HG03066 (cell line): ENCODE results near the gene DCUN1D1.

Experiments used
- ATAC-seq: cut with Tn5 transposase; IDR thresholded peaks from one replicate; pipeline ENCODE4 v1.9.1; 2021; ENCODE audit warnings: low read depth; ENCODE audit not compliant: unreplicated experiment

Gene DCUN1D1

DNA sequence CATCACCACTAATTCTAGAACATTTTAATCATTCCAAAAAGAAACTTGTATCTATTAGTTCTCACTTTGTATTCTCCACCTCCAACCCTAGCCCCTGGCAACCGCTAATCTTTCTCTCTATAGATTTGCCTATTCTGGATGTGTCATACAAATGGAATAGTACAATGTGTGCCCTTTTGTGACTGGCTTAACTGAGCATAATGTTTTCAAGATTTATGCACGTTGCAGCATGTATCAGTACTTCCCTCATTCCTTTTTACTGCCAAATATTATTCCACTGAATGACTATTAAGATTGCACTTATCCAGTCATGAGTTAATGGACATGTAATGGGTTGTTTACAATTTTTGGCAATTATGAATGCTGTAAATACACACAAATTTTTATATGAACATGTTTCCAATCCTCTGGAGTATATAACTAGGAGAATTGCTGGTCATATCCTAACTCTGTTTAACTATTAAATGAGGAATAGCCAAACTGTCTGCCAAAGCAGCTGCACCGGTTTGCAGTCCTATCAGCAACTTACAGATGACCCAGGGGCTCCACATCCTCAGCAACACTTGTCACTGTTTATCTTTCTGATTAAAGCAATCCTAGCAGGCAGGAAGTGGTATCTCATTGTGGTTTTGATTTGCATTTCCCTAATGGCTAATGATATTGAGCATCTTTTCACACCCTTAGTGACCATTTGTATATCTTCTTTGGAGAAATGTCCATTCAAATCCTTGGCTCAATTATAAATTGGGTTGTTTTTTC, 42.9 kb downstream of the DCUN1D1 start:
- ATAC-seq = peak; percentile 87

- ATAC-seq = no peak
These were observed 43.4 kb downstream of the DCUN1D1 start for GRCh38 chr3:182936918-182937285.

GRCh38 chr3:182936239-182936917, 44.0 kb downstream of the DCUN1D1 start:
- ATAC-seq = no peak

GRCh38 chr3:182935803-182936202, 44.5 kb downstream of the DCUN1D1 start:
- ATAC-seq = no peak

- ATAC-seq = peak; percentile 10
These were observed 54.4 kb downstream of the DCUN1D1 start for GRCh38 chr3:182925944-182926337.

DNA sequence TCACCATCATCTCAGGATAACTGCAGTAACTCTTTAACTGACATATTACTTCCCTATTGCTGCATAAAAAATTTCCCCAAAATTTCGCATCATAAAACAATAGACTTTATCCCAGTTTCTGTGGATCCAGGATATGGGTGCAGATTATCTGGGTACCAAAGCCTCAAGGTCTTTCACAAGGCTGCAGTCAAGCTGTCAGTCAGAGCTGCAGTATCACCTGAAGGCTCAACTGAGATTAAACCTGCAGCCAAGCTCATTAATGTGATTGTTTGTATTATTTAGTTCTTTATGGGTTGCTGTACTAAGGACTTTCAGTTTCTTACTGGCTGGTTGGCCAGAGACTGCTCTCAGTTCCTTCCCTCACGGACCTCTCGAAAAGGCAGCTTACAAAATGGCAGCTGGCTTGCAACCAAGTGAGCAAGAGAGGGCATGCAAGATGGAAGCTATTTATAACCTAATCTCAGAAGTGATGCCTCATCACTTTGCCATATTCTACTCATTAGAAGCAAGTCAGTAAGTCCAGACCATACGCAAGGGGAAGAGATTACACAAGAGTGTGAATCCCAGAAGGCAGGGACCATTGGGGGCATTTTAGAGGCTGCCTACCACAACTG, 54.9 kb downstream of the DCUN1D1 start:
- ATAC-seq = peak; percentile 97

DNA sequence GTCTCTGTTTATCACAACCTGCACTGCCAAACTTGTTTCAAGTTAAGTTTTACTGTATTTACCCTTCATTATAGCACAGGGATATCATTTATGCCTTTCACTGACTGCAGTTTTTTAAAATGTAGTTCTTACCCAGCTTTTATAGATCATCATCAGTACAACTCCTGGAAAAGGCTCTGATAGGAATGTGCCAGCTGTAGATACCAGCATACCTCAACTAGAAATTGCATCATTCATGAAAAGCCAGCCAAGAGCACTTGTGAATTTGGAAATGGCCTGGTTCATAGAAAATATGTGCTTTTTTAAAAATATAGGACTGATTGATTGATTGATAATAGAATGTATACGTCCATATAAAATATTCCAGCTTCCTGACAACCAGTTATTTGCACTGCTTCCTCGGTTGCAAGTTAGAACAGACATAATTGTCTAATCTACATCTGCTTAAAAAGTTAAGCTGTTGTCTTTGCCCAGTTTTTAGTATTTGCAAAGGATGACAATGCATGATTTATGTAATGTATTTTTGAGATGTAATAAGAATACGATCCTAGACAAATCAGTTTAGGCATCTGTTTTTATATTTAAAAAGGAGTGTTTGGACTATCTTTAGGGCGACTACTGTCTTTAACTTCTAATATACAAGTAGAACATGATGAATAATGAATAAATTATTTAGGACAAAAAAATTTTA, 58.5 kb downstream of the DCUN1D1 start:
- ATAC-seq = no peak

DNA sequence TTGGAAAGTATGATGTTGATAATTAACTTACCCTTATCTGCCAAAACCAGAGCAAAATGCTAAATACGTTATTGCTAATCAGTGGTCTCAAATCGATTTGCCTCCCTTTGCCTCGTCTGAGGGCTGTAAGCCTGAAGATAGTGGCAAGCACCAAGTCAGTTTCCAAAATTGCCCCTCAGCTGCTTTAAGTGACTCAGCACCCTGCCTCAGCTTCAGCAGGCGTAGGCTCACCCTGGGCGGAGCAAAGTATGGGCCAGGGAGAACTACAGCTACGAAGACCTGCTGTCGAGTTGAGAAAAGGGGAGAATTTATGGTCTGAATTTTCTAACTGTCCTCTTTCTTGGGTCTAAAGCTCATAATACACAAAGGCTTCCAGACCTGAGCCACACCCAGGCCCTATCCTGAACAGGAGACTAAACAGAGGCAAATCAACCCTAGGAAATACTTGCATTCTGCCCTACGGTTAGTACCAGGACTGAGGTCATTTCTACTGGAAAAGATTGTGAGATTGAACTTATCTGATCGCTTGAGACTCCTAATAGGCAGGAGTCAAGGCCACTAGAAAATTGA, 59.7 kb downstream of the DCUN1D1 start:
- ATAC-seq = no peak

- no peak for ATAC-seq
These were observed 60.4 kb downstream of the DCUN1D1 start for GRCh38 chr3:182919866-182920357.

- ATAC-seq = no peak
These were observed 63.2 kb downstream of the DCUN1D1 start for GRCh38 chr3:182917134-182917533.

DNA sequence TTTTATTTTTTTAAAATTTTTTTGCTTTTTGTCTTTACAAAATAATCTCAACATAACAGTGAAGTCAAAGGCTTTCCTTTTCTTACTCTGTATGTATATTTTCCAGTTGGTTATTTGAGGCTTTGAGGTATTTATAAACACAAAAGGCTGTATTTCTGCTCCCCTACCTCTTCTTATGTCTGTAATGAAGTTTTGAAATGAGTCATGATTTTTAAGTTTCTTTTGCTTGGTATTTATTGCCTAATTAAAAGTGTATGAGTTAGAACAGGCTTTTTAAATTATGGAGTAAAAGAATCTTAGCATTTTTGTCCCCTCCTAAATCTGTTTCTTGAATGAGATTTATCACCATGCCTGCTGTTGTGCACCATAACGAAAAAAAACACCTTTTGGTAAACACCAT, 66.0 kb downstream of the DCUN1D1 start:
- peak; percentile 42 for ATAC-seq

GRCh38 chr3:182913889-182914288, 66.4 kb downstream of the DCUN1D1 start:
- ATAC-seq = peak; percentile 82

GRCh38 chr3:182912474-182912873, 67.9 kb downstream of the DCUN1D1 start:
- no peak for ATAC-seq

DNA sequence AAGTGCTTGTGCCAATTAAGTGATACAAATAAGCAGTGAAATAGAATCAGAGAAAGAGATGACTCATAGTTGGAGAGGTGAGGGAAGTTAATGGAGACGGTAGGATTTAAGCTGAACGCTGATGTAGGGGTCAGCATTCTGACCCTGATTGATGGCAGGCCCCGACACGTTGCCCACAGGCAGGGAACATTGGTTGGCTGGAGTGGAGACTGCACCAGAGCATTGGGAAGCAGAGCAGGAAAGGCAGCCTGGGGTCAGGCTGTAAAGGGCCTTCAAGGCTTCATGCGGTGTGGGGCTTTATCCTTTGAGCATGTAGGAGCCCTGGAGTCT, 68.6 kb downstream of the DCUN1D1 start:
- ATAC-seq = no peak

GRCh38 chr3:182910936-182911781, 69.2 kb downstream of the DCUN1D1 start:
- no peak for ATAC-seq

- ATAC-seq = no peak
These were observed 70.9 kb downstream of the DCUN1D1 start for GRCh38 chr3:182909318-182910040.

GRCh38 chr3:182908471-182908870, 71.9 kb downstream of the DCUN1D1 start:
- no peak for ATAC-seq

- no peak for ATAC-seq
These were observed 74.3 kb downstream of the DCUN1D1 start for GRCh38 chr3:182906036-182906435.

DNA sequence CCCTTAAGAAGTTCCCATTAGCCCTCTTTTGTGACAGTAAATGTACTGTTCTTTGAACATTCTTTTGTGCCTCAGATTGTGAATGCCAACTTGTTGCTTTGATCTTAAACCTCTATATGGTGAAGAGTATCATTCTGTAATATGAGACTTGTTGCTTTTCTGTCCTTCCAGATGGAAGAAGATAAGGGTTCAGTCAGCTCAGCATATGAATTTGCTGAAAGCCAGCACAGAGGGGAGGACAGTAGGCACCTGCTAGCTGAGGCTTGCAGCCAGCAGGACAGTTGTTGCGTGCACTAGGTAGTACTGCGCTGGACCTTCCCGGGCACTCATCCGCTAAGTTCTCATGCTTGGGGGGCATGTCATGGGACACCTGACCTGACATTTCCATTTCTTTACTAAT, 74.7 kb downstream of the DCUN1D1 start:
- ATAC-seq = no peak
